Stimulated activated naive CD8-positive, alpha-beta T cell treated with anti-CD3 and anti-CD28 coated beads, Interleukin-15, Interleukin-2, amounts not matched to agents 100 ng/mL and 50 ng/mL, for 24 hours (primary cell): ENCODE measurements around the gene DDX59.
"Not testable (repeated sequence)": the region's sequence is repeated elsewhere in the genome, so short reads cannot be mapped to it uniquely, and the experiment has no call there.

Experiments
- H3K27ac Mint-ChIP-seq: one replicate; pipeline ENCODE4 v1.8.0; 2021; ENCODE audit warnings: mild to moderate bottlenecking, mixed read lengths
- H3K27me3 Mint-ChIP-seq: one replicate; pipeline ENCODE4 v1.8.0; 2021; ENCODE audit warnings: mixed read lengths
- H3K36me3 Mint-ChIP-seq: one replicate; pipeline ENCODE4 v1.8.0; 2021; ENCODE audit warnings: low read depth, mixed read lengths
- H3K4me1 Mint-ChIP-seq: one replicate; pipeline ENCODE4 v1.8.0; 2021; ENCODE audit warnings: low read depth, mixed read lengths
- H3K4me3 Mint-ChIP-seq: one replicate; pipeline ENCODE4 v1.8.0; 2021; ENCODE audit warnings: mild to moderate bottlenecking, mixed read lengths
- H3K9me3 Mint-ChIP-seq: one replicate; pipeline ENCODE4 v1.8.0; 2021; ENCODE audit warnings: mixed read lengths

DDX59 gene

DNA sequence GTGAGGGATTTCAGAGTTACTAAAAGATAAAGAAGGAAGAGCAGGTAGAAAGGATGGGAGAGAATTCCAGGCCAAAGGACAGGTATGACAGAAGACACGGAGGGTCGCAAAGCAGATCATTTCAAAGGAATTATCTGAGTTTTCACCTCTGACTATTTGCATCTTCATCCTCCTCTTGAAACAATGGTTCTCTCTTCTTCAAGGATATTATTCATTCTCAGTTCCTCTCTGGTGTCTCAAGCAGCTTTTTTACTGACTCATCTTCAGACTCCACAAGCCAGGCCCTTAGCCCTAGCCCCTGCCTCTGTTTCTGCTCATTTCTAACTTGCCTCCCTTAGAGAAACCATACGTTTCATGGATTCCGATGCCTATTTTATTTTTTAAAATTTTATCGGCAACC lies 15.0 kb downstream of the DDX59 start:
- Mint-ChIP-seq H3K9me3 (no peaks in the 10 kb centered on the region), H3K4me3 (no peak overlapping the region), H3K36me3 (peaks cover 40% of the 10 kb centered on the region), H3K27ac (peak overlapping the region; percentile 59), H3K27me3 (no peaks in the 10 kb centered on the region), H3K4me1 (peaks cover 28% of the 10 kb centered on the region)

DNA sequence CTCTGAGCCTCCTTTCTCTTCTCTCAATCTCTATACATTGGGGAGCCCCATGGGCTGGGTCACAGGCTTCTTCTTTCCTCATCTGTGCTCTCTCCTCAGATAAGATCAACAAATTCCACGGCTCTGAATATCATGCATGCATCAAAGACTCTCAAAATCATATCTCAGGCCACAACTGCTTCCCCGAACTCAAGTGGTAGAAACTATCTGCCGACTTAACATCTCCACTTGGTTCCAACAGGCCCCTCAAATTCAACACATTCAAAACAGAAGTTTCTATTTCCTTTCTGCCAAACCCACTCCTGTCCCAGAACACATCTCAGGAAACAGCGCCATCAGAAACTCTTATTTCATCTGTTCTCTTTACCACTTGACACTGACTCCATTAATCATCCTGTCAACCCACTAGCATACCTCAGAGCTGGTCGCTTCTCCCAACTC lies 16.7 kb downstream of the DDX59 start:
- H3K4me1 Mint-ChIP-seq: peaks cover 28% of the 10 kb centered on the region
- peak overlapping the region; percentile 80 for H3K27ac Mint-ChIP-seq
- no peaks in the 10 kb centered on the region for H3K27me3 Mint-ChIP-seq
- no peaks in the 10 kb centered on the region for H3K9me3 Mint-ChIP-seq
- H3K36me3 Mint-ChIP-seq: peaks cover 48% of the 10 kb centered on the region
- peak overlapping the region; percentile 33 for H3K4me3 Mint-ChIP-seq

GRCh38 chr1:200652378-200652777 lies 17.3 kb downstream of the DDX59 start:
- H3K4me3 Mint-ChIP-seq: no peak overlapping the region
- peaks cover 28% of the 10 kb centered on the region for H3K4me1 Mint-ChIP-seq
- H3K9me3 Mint-ChIP-seq: no peaks in the 10 kb centered on the region
- no peaks in the 10 kb centered on the region for H3K27me3 Mint-ChIP-seq
- peaks cover 46% of the 10 kb centered on the region for H3K36me3 Mint-ChIP-seq
- H3K27ac Mint-ChIP-seq: no peak overlapping the region

DNA sequence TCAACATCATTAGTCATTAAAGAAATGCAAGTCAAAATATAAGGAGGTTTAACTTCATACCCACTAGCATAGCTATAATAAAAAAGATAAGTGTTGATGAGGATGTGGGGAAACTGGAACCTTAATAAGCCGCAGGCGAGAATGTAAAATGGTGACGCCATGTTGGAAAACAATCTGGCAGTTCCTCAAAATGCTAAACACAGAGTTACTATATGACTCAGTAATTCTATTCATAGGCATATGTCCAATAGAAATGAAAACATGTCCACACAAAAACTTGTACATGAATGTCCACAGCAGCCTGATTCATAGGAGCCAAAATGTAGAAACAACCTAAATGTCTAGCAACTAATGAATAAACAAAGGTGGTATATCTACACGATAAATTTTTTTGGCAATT lies 23.2 kb downstream of the DDX59 start:
- no peaks in the 10 kb centered on the region for H3K27me3 Mint-ChIP-seq
- H3K4me1 Mint-ChIP-seq: no peaks in the 10 kb centered on the region
- no peaks in the 10 kb centered on the region for H3K9me3 Mint-ChIP-seq
- H3K4me3 Mint-ChIP-seq: no peak overlapping the region
- peaks cover 27% of the 10 kb centered on the region for H3K36me3 Mint-ChIP-seq
- H3K27ac Mint-ChIP-seq: no peak overlapping the region

- Mint-ChIP-seq H3K9me3 (no peaks in the 10 kb centered on the region), H3K4me1 (peaks cover 6% of the 10 kb centered on the region), H3K36me3 (peaks cover 30% of the 10 kb centered on the region), H3K27me3 (no peaks in the 10 kb centered on the region), H3K27ac (no peak overlapping the region), H3K4me3 (no peak overlapping the region)
These were observed 25.7 kb downstream of the DDX59 start for GRCh38 chr1:200644021-200644420.

DNA sequence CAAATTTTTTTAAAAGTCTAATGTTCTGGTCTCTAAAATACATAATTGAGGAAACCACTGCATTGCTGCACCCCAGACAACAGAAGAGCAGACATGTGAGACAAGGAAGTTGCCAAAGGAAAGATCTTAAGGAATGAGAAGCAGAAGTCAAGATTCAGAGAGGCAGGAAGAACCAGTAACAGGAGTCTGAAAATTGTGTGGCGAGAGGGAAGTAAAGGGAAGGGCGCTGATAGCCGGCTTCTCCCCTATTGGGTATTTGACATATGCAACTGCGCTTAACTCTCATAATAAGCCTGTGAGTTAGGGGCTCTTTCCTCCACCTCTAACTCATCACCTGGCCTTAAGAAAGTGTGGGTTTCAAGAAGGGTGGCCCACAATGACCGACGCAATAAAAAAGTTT lies 27.2 kb downstream of the DDX59 start:
- Mint-ChIP-seq H3K9me3 (no peaks in the 10 kb centered on the region), H3K4me1 (peaks cover 6% of the 10 kb centered on the region), H3K4me3 (no peak overlapping the region), H3K36me3 (peaks cover 22% of the 10 kb centered on the region), H3K27ac (no peak overlapping the region), H3K27me3 (no peaks in the 10 kb centered on the region)

DNA sequence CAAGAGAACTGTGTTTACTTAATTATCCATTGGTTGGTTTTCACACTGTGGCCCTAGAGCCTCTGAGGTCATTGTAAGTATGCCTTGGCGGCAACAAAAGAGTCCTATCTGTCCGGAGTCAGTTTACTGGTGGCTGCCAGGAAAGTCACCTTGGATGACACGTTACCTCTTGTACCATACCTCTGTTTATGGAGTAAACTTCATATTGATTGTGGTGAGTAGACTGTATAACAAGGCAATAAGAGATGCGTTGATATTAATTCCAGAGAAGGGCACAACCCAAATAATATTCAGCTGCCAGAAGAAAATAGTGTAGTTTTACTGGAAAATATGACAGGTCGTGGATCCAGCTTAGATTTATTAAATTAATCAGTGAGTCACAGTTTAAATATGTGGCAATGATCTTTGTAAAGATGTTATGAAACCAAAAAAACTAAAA lies 28.7 kb downstream of the DDX59 start:
- Mint-ChIP-seq H3K4me3 (no peak overlapping the region), H3K36me3 (peaks cover 9% of the 10 kb centered on the region), H3K4me1 (peaks cover 6% of the 10 kb centered on the region), H3K27me3 (no peaks in the 10 kb centered on the region), H3K27ac (no peak overlapping the region), H3K9me3 (no peaks in the 10 kb centered on the region)

DNA sequence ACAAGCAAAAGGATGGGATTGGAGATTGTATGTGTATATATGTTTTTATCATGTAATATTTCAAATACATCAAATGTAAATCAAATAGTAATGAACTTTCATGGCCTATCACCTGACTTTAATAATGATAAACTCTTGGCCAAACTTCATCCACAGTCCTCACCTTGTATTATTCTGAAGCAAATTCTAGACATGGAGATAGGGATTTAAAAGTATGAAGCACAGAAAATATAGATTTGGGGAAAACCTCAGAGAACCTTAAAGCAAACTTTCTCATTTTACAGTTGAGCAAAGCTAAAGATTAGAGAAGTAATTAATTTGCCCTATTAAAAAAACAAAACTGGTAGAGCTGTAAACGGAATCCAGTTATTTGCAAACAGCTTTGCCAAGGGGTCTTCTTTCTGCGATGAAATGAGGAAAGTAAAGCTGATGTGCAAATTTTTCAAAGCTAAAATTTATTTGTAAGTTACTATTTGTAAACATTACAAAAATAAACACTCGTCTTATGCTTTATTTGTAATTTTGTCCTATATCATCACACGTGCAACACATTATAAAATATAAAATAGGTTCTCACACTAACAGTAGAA lies 29.2 kb downstream of the DDX59 start:
- Mint-ChIP-seq H3K27me3 (no peaks in the 10 kb centered on the region), H3K4me1 (peaks cover 6% of the 10 kb centered on the region), H3K36me3 (peaks cover 8% of the 10 kb centered on the region), H3K27ac (no peak overlapping the region), H3K9me3 (no peaks in the 10 kb centered on the region), H3K4me3 (no peak overlapping the region)

- no peaks in the 10 kb centered on the region for H3K27me3 Mint-ChIP-seq
- no peak overlapping the region for H3K27ac Mint-ChIP-seq
- no peaks in the 10 kb centered on the region for H3K9me3 Mint-ChIP-seq
These were observed 31.6 kb downstream of the DDX59 start for GRCh38 chr1:200638073-200638472.

GRCh38 chr1:200636681-200637080 lies 33.0 kb downstream of the DDX59 start:
- Mint-ChIP-seq H3K4me3 (no peak overlapping the region), H3K27me3 (no peaks in the 10 kb centered on the region), H3K36me3 (peaks cover 4% of the 10 kb centered on the region), H3K4me1 (peaks cover 6% of the 10 kb centered on the region), H3K27ac (no peak overlapping the region), H3K9me3 (no peaks in the 10 kb centered on the region)

More at GRCh38 chr1:200638073-200638472, 31.6 kb downstream of the DDX59 start:
- H3K4me1 Mint-ChIP-seq: peaks cover 6% of the 10 kb centered on the region
- peaks cover 4% of the 10 kb centered on the region for H3K36me3 Mint-ChIP-seq
- no peak overlapping the region for H3K4me3 Mint-ChIP-seq

DNA sequence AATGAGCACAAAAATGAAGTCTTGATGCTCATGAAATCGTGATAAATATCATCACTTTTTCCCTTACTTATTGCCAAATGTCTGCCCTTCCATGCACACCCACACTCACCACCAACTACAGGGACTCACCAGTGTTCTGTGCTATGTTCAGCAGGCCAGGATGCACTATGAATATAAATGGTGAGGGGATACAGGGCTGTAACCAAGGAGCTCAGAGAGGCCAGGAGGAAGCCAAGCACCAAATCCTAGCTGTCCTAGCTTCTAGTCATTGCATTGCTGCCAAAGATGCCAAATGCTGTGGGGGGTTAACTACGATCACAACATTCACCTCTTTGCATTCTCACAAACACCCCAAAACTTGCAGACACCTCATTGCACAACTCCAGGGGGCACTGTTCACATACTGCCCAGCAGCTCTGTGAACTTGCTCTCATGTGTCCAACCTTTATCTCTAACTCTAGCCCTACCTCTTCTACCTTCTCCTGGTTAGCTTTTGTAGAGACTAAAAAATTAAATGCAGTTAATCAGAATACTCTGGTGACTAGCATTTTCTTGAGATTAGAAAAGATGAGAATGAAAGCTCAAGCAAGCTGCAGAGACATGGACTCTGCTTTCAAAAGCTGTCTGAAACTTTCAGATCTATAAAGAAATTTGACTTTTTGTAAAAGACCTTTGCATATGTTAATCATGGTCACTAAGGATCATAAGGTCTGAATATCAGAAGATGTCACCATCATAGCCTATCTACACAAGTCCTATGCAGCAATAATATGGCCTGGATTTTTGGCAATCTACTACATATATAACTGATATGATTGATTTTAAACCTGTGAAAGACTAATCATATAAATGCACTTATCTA lies 35.2 kb downstream of the DDX59 start:
- Mint-ChIP-seq H3K4me1 (no peaks in the 10 kb centered on the region), H3K36me3 (no peaks in the 10 kb centered on the region), H3K27me3 (peaks cover 2% of the 10 kb centered on the region), H3K4me3 (no peak overlapping the region), H3K9me3 (no peaks in the 10 kb centered on the region), H3K27ac (no peak overlapping the region)

- no peak overlapping the region for H3K4me3 Mint-ChIP-seq
- H3K9me3 Mint-ChIP-seq: no peaks in the 10 kb centered on the region
- no peak overlapping the region for H3K27ac Mint-ChIP-seq
- H3K4me1 Mint-ChIP-seq: peaks cover 28% of the 10 kb centered on the region
- peaks cover 4% of the 10 kb centered on the region for H3K27me3 Mint-ChIP-seq
- H3K36me3 Mint-ChIP-seq: no peaks in the 10 kb centered on the region
These were observed 38.3 kb downstream of the DDX59 start for GRCh38 chr1:200631375-200631774.

DNA sequence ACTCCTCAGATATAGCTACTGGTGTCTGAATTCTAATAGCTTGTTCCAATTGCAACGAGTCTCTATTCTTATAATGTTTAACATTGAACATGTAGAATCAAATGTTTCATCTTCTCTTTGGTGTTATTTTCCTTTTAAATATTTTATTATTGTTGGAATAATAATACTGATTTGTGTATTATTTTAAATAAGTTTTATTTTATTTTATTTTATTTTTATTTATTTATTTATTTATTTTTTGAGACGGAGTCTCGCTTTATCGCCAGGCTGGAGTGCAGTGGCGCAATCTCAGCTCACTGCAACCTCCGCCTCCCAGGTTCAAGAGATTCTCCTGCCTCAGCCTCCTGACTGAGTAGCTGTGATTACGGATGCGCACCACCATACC lies 39.2 kb downstream of the DDX59 start:
- not testable (repeated sequence) for H3K4me3 Mint-ChIP-seq, H3K27ac Mint-ChIP-seq, H3K36me3 Mint-ChIP-seq, H3K9me3 Mint-ChIP-seq, H3K27me3 Mint-ChIP-seq
- H3K4me1 Mint-ChIP-seq: peaks cover 32% of the 10 kb centered on the region

DNA sequence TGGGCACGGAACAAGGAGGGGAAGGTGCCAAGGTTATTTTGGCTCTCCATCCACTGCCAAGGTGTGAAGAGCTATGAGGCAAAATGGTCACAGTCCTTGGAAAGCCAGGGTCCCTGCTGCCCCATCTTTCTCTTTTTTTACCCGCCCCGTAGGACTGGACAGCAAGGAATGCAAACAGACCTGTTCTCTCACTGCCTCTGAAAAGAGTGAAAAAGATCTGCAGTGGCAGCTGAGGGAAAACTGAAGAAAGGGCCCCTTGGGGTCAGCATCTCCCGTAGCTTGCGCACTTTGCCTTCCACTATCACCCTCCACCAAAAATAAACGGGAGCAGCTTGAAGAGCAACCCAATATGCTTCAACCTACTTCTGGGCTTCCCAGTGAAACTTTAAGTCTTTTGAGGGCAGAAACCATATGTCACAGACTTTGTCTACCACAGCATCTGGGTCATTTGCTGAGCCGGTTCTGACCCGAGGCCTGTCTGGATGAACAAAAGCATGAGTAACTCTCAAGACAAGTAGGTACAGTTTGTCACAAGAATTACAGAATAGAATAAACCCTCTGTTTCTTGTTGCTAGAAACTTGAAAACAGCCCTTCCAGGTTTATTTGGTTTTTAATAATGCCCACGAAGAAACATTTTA lies 39.7 kb downstream of the DDX59 start:
- H3K36me3 Mint-ChIP-seq: no peaks in the 10 kb centered on the region
- no peak overlapping the region for H3K4me3 Mint-ChIP-seq
- H3K27me3 Mint-ChIP-seq: peaks cover 4% of the 10 kb centered on the region
- H3K9me3 Mint-ChIP-seq: no peaks in the 10 kb centered on the region
- no peak overlapping the region for H3K27ac Mint-ChIP-seq
- H3K4me1 Mint-ChIP-seq: peaks cover 38% of the 10 kb centered on the region

DNA sequence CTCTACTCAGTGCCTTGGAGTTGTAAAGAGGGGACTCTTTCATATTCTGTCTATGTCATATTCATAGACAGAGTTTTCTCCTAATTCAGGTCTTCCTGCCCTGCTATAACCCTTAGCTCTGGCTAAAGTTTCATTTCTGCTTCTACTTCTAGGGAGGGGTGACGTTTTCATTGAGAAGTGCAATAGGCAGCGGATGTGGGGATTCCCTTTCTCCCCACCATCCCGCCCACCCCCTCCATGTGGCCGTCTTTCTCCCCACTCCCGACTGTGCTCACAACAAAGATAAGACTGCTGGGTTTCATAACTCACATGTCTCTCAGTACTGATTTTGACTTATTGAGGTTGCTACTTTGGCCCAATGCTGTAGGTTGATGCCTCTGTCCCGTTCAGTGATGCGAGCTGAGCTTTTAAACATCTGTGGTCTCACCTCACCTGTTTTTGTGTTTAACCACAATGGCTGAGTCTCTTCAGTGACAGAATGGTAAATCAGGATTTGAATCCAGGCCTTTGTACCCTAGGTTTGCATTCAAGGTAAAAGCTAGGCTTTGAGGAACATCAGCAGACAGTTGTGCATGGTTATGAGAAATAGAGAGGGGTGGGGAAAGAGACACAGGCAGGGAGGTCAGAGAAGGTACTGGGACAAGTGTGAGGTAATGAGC lies 41.4 kb downstream of the DDX59 start:
- H3K9me3 Mint-ChIP-seq: no peaks in the 10 kb centered on the region
- H3K4me1 Mint-ChIP-seq: peaks cover 44% of the 10 kb centered on the region
- H3K27me3 Mint-ChIP-seq: peaks cover 4% of the 10 kb centered on the region
- peak overlapping the region; percentile 61 for H3K27ac Mint-ChIP-seq
- H3K36me3 Mint-ChIP-seq: no peaks in the 10 kb centered on the region
- H3K4me3 Mint-ChIP-seq: no peak overlapping the region
